ENCODE results near the gene VAC14. TPM values are rescaled to one million over a fixed set of nuclear protein-coding genes. Genes with fewer than 3 reads are reported as not detected.

VAC14 gene
- total RNA-seq, 4 donors from 2014 or later: 23.5 to 44.1 (median 29.8) TPM

DNA sequence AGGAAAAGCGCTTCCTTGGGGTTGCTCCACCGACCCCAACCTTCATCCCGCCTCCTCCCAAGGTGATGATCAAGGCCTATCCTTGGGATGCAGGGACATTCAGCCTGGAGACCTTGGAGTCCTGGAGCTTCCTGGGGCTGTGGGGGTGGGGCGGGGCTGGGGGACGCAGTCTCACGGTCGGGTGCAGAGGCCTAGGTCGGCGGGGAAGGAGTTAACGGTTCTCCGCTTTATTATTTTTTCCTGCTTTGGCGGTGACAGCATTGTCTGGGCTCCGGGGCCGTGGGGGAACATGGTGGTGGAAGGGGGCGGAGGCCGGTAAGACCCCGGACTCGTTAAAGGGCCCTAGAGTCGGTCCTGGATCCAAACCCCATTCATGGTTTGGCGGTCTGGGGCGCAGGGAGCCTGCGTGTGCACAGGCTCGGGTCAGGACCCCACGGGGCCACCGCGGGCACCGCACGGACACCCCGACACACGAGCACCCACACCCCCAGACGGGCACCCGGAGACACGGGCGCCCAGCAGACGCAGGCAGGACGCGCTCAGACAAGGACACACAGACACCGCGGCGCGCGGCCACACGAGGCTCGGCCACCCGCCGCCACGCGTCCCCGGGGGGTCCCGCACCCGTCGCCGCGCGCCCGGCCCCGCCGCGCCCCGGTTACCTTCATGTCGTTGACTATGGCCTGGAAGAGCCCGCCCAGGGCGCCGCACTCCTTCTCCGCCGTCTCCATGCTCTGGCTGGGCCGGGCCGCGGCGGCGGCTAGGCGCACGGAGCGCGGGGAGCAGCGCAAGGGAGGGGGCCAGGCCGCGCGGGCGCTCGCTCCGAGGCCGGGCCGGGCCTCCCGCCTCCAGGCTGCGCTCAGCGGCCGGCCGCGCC, 115.7 kb downstream of the VAC14 start:
- H3K27ac ChIP-seq: peak overlapping the region; percentile 71 to 98 (median 97)
- ATAC-seq: peak; percentile 6
- WGBS, 2 donors (ENCODE audit: low coverage in 1 of 2): 0% methylated on average over 12 of the region's 90 CpGs; no CpG with 5 or more reads in 1 of the 2 donors
- H3K9me3 ChIP-seq: no peaks in the 10 kb centered on the region
- H3K4me1 ChIP-seq: peaks cover 0 to 91% (median 84%) of the 10 kb centered on the region in 3 donors
- TF ChIP-seq, protein P1, sequence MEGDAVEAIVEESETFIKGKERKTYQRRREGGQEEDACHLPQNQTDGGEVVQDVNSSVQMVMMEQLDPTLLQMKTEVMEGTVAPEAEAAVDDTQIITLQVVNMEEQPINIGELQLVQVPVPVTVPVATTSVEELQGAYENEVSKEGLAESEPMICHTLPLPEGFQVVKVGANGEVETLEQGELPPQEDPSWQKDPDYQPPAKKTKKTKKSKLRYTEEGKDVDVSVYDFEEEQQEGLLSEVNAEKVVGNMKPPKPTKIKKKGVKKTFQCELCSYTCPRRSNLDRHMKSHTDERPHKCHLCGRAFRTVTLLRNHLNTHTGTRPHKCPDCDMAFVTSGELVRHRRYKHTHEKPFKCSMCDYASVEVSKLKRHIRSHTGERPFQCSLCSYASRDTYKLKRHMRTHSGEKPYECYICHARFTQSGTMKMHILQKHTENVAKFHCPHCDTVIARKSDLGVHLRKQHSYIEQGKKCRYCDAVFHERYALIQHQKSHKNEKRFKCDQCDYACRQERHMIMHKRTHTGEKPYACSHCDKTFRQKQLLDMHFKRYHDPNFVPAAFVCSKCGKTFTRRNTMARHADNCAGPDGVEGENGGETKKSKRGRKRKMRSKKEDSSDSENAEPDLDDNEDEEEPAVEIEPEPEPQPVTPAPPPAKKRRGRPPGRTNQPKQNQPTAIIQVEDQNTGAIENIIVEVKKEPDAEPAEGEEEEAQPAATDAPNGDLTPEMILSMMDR (IDR thresholded peaks at IDR 0.05): peak in 1 of 4 experiments; percentile 14
- TF ChIP-seq EP300 (IDR thresholded peaks at IDR 0.05) (no peak), POLR2AphosphoS5 (IDR thresholded peaks at IDR 0.05) (no peak), POLR2A (IDR thresholded peaks at IDR 0.05) (peak in 1 of 2 donors; percentile 20)
- no peaks in the 10 kb centered on the region for H3K36me3 ChIP-seq
- H3K4me3 ChIP-seq: peak overlapping the region; percentile 61 to 91
- no peaks in the 10 kb centered on the region for H3K27me3 ChIP-seq

DNA sequence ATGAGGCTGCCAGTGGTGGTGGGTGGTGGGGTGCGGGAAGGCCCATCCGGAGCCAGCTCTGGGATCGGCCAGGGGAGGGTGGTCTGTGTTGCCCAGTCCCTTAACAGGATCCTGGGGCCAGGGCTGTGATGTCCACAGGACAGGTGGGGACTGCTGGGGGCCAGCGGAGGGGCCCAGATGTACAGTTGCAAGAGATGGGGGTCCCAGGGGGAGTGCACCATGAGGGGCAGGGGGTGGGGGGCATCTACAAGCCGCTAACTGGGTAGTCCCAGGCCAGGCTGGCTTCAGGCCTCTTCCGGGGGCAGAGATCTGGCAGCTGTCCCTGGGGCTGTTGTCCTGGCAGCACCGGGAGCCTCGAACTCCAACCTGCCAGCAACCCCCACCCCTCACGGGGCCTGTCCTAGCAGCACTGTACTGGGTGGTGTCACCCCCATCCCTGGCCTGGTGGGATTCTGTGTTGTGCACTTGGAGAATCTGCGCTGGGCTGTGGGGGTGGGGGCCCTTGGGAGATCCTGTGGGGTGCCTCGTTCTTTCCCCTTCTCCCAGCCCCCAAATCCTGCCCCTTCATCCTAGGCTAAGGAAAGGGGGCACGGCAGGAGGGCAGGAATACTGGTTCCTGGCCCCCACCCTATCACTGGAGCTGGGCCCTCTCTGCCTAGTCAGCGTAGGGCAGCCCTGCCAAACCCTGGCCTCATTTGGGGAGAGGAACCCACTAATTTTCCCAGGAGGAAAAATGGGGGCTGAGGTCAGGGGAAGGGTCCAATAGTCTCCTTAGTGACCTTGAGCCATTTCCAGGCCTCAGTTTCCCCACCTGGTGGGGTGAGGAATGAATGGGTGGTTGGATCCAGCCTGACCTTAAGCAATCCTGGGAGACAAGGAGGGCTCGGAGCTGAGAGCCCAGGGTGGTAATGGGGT, 116.6 kb downstream of the VAC14 start:
- no peak for TF ChIP-seq POLR2A (IDR thresholded peaks at IDR 0.05)
- no peak for TF ChIP-seq POLR2AphosphoS5 (IDR thresholded peaks at IDR 0.05)
- TF ChIP-seq, protein P1 (IDR thresholded peaks at IDR 0.05): no peak
- TF ChIP-seq EP300 (IDR thresholded peaks at IDR 0.05): no peak
- H3K27me3 ChIP-seq: no peaks in the 10 kb centered on the region
- peaks cover 0 to 4% of the 10 kb centered on the region in 2 donors for H3K36me3 ChIP-seq
- no peak for ATAC-seq
- WGBS, 2 donors (ENCODE audit: low coverage in 1 of 2): 0% methylated on average over 1 of the region's 14 CpGs
- no peaks in the 10 kb centered on the region for H3K9me3 ChIP-seq
- peak overlapping the region; percentile 71 to 98 (median 97) for H3K27ac ChIP-seq
- H3K4me1 ChIP-seq: peaks cover 0 to 91% (median 78%) of the 10 kb centered on the region in 3 donors
- peak overlapping the region; percentile 61 to 91 for H3K4me3 ChIP-seq

DNA sequence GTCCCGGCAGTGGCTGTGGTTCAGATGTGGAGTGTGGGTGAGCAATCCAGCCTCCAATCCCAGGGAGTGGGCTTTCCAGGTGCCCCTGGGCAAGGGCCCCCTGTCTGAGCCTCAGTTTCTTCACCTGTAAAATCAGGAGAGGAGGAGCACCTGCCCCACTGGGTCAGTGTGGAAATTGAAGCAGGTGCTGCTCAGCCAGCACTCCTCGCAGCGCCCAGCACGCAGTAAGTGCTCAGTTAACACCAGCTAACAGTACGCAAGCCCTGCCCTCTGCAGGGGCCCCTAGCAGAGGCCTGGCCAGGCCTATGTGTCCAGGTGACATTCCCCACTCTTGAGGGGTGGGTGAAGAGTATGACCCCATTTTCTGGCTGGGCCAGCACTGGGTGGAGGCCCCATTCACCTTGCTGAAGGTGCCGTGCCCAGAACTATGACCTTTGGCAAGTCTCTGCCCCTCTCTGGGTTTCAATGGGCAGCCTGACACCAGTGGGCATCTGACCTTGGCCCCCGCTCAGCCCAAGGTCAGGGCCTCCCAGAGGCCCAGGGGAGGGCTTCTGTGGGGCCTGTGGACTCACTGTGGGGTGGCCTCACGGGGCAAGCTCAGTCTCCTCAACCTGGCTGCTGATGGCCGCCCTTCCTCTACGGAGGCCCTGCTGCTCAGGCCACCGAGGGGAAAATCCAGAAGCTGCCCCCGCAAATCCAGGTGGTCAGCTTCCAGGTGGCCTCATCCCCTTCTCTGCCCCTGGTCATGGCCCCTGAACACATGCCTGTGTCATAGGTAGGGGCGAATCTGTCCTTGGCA, 117.6 kb downstream of the VAC14 start:
- ATAC-seq: no peak
- TF ChIP-seq POLR2A (IDR thresholded peaks at IDR 0.05) (no peak), POLR2AphosphoS5 (IDR thresholded peaks at IDR 0.05) (no peak), EP300 (IDR thresholded peaks at IDR 0.05) (no peak)
- TF ChIP-seq, protein P1 (IDR thresholded peaks at IDR 0.05): no peak
- Histone ChIP-seq H3K27me3 (no peaks in the 10 kb centered on the region), H3K36me3 (peaks cover 0 to 15% of the 10 kb centered on the region in 2 donors), H3K4me3 (peak overlapping the region in 1 of 2 donors; percentile 91), H3K27ac (peak overlapping the region; percentile 71 to 98 (median 97)), H3K9me3 (no peaks in the 10 kb centered on the region), H3K4me1 (peaks cover 0 to 91% (median 68%) of the 10 kb centered on the region in 3 donors)
- 48% methylated on average over 2 of the region's 13 CpGs; no CpG with 5 or more reads in 1 of the 2 donors for WGBS, 2 donors (ENCODE audit: low coverage in 1 of 2)

DNA sequence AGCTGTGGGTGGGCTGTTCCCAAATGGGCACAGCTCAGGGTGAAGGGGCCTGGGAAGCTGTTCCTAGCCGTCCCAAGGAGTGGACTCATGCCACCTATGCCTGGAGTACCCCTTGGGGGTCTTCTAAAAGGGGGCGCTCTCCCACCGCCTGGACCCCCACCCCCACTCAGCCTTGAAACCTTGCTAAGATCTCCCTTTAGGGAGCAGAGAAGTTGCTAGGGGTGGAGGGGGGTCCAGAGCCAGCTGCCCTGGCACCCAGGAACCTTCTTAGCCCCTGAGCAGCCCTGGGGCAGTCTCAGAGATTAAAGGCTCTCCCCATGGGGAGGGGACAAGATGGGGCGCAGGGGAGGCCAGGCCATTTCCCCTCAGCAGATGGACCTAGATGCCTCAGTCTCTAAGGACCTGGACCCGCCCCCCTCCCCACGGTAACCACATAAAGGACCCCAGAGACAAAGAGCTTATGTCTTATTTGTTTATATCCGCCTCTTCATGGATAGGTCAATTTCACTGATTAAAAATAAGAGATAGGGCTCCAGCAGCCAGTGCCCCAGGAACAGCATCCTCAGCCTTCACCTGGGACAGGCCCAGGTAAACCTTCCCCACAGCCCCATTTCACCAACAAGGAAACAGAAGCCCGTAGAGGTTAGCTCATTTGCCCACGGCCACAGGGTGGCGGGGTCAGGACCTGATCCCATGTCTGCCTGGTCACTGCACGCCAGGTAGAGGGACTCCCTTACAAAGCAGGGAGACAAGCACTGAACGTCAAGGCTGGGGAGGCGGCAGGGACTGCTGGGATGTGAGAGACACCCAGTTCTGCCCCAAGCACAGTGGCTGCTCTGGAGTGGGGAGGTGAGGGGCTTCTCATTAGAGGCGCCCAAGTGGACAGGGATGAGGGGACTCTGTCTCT, 118.5 kb downstream of the VAC14 start:
- TF ChIP-seq, protein P1 (IDR thresholded peaks at IDR 0.05): no peak
- no peak for TF ChIP-seq POLR2A (IDR thresholded peaks at IDR 0.05)
- WGBS, 2 donors (ENCODE audit: low coverage in 1 of 2): no CpG with 5 or more reads among the region's 14 CpGs
- peaks cover 0 to 23% of the 10 kb centered on the region in 2 donors for H3K36me3 ChIP-seq
- H3K4me1 ChIP-seq: peaks cover 0 to 90% (median 60%) of the 10 kb centered on the region in 3 donors
- peak overlapping the region in 1 of 2 donors; percentile 91 for H3K4me3 ChIP-seq
- no peak for ATAC-seq
- no peaks in the 10 kb centered on the region for H3K9me3 ChIP-seq
- H3K27ac ChIP-seq: peak overlapping the region; percentile 71 to 98 (median 97)
- H3K27me3 ChIP-seq: no peaks in the 10 kb centered on the region
